Fibroblast of lung (primary cell): ENCODE measurements around the gene GPBAR1.

Source experiments
- EZH2 ChIP-seq: IDR thresholded peaks from 2 replicates; pipeline ENCODE4 v1.5.1; 2012; ENCODE audit warnings: low read length, control low read depth, mild to moderate bottlenecking; ENCODE audit errors: missing control alignments
- TF ChIP-seq, protein P1 (sequence below), 2 donors: IDR thresholded peaks in 1 of 2; conservative IDR thresholded peaks in 1 of 2; 1 replicate in 1 of 2; 2 replicates in 1 of 2; pipeline ENCODE4 v1.5.1; 2011 to 2012; ENCODE audit warnings: low read length in 2 of 2, control low read depth in 1 of 2, inconsistent platforms in 1 of 2, low read depth in 1 of 2, mild to moderate bottlenecking in 1 of 2

DNA sequence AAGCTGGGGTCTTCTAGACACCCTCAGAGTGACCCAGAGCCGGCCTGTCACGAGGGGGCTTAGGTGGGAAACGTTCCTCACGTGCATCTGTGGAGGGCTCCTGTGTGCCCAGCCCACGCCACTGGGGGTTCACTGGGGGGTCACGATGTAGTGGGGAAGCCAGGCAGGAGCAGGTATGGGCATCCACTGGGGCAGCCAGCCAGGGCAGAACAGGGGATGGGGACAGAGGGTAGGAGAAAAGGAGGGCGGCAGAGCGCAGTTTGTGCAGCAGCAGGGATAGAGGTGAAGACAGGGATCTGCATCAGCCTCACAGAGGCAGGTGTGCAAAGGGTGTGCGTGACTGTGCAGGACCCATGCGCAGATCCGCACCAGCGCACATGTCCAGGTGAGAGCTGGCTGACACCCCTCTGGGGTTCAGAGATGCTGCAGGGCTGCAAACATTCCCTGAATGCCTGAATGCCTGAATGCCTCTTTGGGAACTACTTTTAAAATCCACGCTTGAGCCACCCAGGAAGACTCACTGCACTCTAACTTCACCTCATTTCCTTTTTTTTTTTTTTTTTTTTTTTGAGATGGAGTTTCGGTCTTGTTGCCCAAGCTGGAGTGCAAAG lies 19.6 kb downstream of the GPBAR1 start:
- TF ChIP-seq, protein P1, sequence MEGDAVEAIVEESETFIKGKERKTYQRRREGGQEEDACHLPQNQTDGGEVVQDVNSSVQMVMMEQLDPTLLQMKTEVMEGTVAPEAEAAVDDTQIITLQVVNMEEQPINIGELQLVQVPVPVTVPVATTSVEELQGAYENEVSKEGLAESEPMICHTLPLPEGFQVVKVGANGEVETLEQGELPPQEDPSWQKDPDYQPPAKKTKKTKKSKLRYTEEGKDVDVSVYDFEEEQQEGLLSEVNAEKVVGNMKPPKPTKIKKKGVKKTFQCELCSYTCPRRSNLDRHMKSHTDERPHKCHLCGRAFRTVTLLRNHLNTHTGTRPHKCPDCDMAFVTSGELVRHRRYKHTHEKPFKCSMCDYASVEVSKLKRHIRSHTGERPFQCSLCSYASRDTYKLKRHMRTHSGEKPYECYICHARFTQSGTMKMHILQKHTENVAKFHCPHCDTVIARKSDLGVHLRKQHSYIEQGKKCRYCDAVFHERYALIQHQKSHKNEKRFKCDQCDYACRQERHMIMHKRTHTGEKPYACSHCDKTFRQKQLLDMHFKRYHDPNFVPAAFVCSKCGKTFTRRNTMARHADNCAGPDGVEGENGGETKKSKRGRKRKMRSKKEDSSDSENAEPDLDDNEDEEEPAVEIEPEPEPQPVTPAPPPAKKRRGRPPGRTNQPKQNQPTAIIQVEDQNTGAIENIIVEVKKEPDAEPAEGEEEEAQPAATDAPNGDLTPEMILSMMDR (conservative IDR thresholded peaks at IDR 0.05 in 1 of 2, IDR thresholded peaks at IDR 0.05 in 1 of 2; ENCODE audit: low read depth in 1 of 2, low read length in 2 of 2) = no peak
- no peak for TF ChIP-seq EZH2
